AG04450 (cell line): ENCODE data around the gene PHIP. TPM values are rescaled to one million over a fixed set of nuclear protein-coding genes. Genes with fewer than 3 reads are reported as not detected.

Experiments
- CTCF ChIA-PET: fragments of 300-600, 350-600 bp; formaldehyde crosslinking; extraction: SDS; loops from one replicate; lab custom pipeline; 2022; ENCODE audit warnings: antibody characterized with exemption, inconsistent platforms; lab: Charles Lee
- POLR2A ChIA-PET: fragments of 350-600 bp; formaldehyde crosslinking; extraction: SDS; loops from one replicate; lab custom pipeline; 2021; ENCODE audit warnings: antibody characterized with exemption, inconsistent platforms; lab: Yijun Ruan, JAX
- DNase-seq: peaks from one replicate; pipeline ENCODE4 v3.0.0-alpha.2; 2011; ENCODE audit warnings: low read depth, low spot score
- H3K27ac ChIP-seq: one replicate; pipeline ENCODE4 v1.5.1; 2012; ENCODE audit warnings: low read depth, low read length, control low read depth
- H3K27me3 ChIP-seq: one replicate; pipeline ENCODE4 v1.6.0; 2012; ENCODE audit warnings: low read length; ENCODE audit not compliant: control insufficient read depth, insufficient read depth
- H3K4me3 ChIP-seq: 2 replicates; pipeline ENCODE4 v1.5.1; 2011; ENCODE audit warnings: mild to moderate bottlenecking, low read depth, low read length, control low read depth
- H3K9me3 ChIP-seq: 2 replicates; pipeline ENCODE4 v1.5.1; 2012; ENCODE audit warnings: low read length; ENCODE audit not compliant: control insufficient read depth, insufficient read depth
- CTCF ChIP-seq: IDR thresholded peaks from 2 replicates; pipeline ENCODE4 v1.5.1; 2011; ENCODE audit warnings: low read depth, low read length, control low read depth, inconsistent platforms
- polyA plus RNA-seq: library from polyadenylated mRNA; depleted of rRNA; stranded (reverse); fragments of >200 nt; gene quantifications from 2 replicates; pipeline ENCODE4 v1.2.3, GENCODE V29; 2011

PHIP gene
- polyA plus RNA-seq, 1 experiment = 11.1 TPM

- H3K27me3 ChIP-seq = no peaks in the 10 kb centered on the region
- DNase-seq = no peak
- TF ChIP-seq CTCF = no peak
- no peak overlapping the region for H3K4me3 ChIP-seq
- H3K27ac ChIP-seq = no peak overlapping the region
- CTCF ChIA-PET = no interaction called here
- POLR2A ChIA-PET = no interaction called here
- H3K9me3 ChIP-seq = no peaks in the 10 kb centered on the region
Measured at GRCh38 chr6:78999737-79000136, 78.3 kb downstream of the PHIP start.

GRCh38 chr6:78995946-78996345 lies 82.1 kb downstream of the PHIP start:
- no peak for TF ChIP-seq CTCF
- H3K4me3 ChIP-seq = no peak overlapping the region
- no peaks in the 10 kb centered on the region for H3K9me3 ChIP-seq
- no peaks in the 10 kb centered on the region for H3K27me3 ChIP-seq
- H3K27ac ChIP-seq = no peak overlapping the region
- no peak for DNase-seq
- CTCF ChIA-PET = no interaction called here
- POLR2A ChIA-PET = no interaction called here

- POLR2A ChIA-PET = no interaction called here
- no peak for DNase-seq
- no peak overlapping the region for H3K27ac ChIP-seq
- H3K4me3 ChIP-seq = no peak overlapping the region
- CTCF ChIA-PET = no interaction called here
- TF ChIP-seq CTCF = no peak
- no peaks in the 10 kb centered on the region for H3K27me3 ChIP-seq
- no peaks in the 10 kb centered on the region for H3K9me3 ChIP-seq
Measured at GRCh38 chr6:78995346-78995745, 82.7 kb downstream of the PHIP start.

- no peak overlapping the region for H3K27ac ChIP-seq
- H3K4me3 ChIP-seq = no peak overlapping the region
- TF ChIP-seq CTCF = no peak
- POLR2A ChIA-PET = no interaction called here
- CTCF ChIA-PET = no interaction called here
- no peak for DNase-seq
- no peaks in the 10 kb centered on the region for H3K27me3 ChIP-seq
- no peaks in the 10 kb centered on the region for H3K9me3 ChIP-seq
Measured at GRCh38 chr6:78993955-78994354, 84.1 kb downstream of the PHIP start.

GRCh38 chr6:78989191-78989590 lies 88.9 kb downstream of the PHIP start:
- H3K27me3 ChIP-seq = no peaks in the 10 kb centered on the region
- CTCF ChIA-PET = interaction anchor here (0.6 kb wide), 1 partner anchor 60 kb away, joined by 3 read pairs; no protein-coding TSS in a partner anchor
- no peak for TF ChIP-seq CTCF
- H3K9me3 ChIP-seq = no peaks in the 10 kb centered on the region
- H3K27ac ChIP-seq = no peak overlapping the region
- POLR2A ChIA-PET = no interaction called here
- H3K4me3 ChIP-seq = no peak overlapping the region
- no peak for DNase-seq
